Neural progenitor cell (in vitro differentiated cells): ENCODE measurements around the gene GNG14. TPM values are rescaled to one million over a fixed set of nuclear protein-coding genes. Genes with fewer than 3 reads are reported as not detected.

ENCODE experiments used
- DNase-seq: peaks from one replicate; pipeline ENCODE4 v3.0.0-alpha.2; 2016; ENCODE audit warnings: low spot score
- H2AFZ ChIP-seq: fragments of 200-600 bp; sonication (generic); replicated peaks from 2 replicates; pipeline ENCODE4 v1.6.1; 2016; ENCODE audit warnings: antibody characterized with exemption
- H3F3A ChIP-seq: fragments of 200-600 bp; sonication (generic); 2 replicates; pipeline ENCODE4 v1.6.1; 2016; ENCODE audit warnings: antibody characterized with exemption, low read depth
- H3K27ac ChIP-seq: fragments of 200-600 bp; sonication (generic); 2 replicates; pipeline ENCODE4 v1.5.1; 2016; ENCODE audit warnings: mild to moderate bottlenecking
- H3K27me3 ChIP-seq: fragments of 200-600 bp; sonication (generic); 2 replicates; pipeline ENCODE4 v1.6.1; 2016; ENCODE audit warnings: mild to moderate bottlenecking, moderate library complexity
- H3K36me3 ChIP-seq: fragments of 200-600 bp; sonication (generic); 2 replicates; pipeline ENCODE4 v1.5.1; 2016
- H3K4me1 ChIP-seq: fragments of 200-600 bp; sonication (generic); 2 replicates; pipeline ENCODE4 v1.6.1; 2016; ENCODE audit warnings: mixed run types
- H3K4me2 ChIP-seq: fragments of 200-600 bp; sonication (generic); 2 replicates; pipeline ENCODE4 v1.6.1; 2016
- H3K4me3 ChIP-seq: fragments of 200-600 bp; sonication (generic); 2 replicates; pipeline ENCODE4 v1.5.1; 2016
- H3K79me2 ChIP-seq: fragments of 200-600 bp; sonication (generic); 2 replicates; pipeline ENCODE4 v1.6.1; 2016; ENCODE audit warnings: low read depth
- H3K9ac ChIP-seq: fragments of 200-600 bp; sonication (generic); 2 replicates; pipeline ENCODE4 v1.6.1; 2016
- H3K9me3 ChIP-seq: fragments of 200-600 bp; sonication (generic); 2 replicates; pipeline ENCODE4 v1.5.1; 2016; ENCODE audit warnings: low read depth
- H4K20me1 ChIP-seq: fragments of 200-600 bp; sonication (generic); 2 replicates; pipeline ENCODE4 v1.6.1; 2016; ENCODE audit warnings: low read depth
- H3K27ac Mint-ChIP-seq: 3 replicates; pipeline ENCODE4 v1.8.0; 2021; ENCODE audit warnings: mixed read lengths
- H3K27me3 Mint-ChIP-seq: 2 replicates; pipeline ENCODE4 v1.8.0; 2022; ENCODE audit warnings: low read depth, mild to moderate bottlenecking, inconsistent platforms, moderate library complexity, mixed read lengths; ENCODE audit not compliant: insufficient read depth
- H3K36me3 Mint-ChIP-seq: 3 replicates; pipeline ENCODE4 v1.8.0; 2021; ENCODE audit warnings: mixed read lengths
- H3K4me1 Mint-ChIP-seq: 3 replicates; pipeline ENCODE4 v1.8.0; 2021; ENCODE audit warnings: mixed read lengths
- H3K4me3 Mint-ChIP-seq: 3 replicates; pipeline ENCODE4 v1.8.0; 2021; ENCODE audit warnings: mild to moderate bottlenecking, moderate library complexity, mixed read lengths
- H3K9me3 Mint-ChIP-seq: 3 replicates; pipeline ENCODE4 v1.8.0; 2020; ENCODE audit warnings: mixed read lengths
- EZH2 ChIP-seq: fragments of 200-600 bp; sonication (generic); IDR thresholded peaks from 2 replicates; pipeline ENCODE4 v1.6.1; 2017; ENCODE audit warnings: antibody characterized with exemption, mild to moderate bottlenecking, moderate library complexity
- EZH2phosphoT487 ChIP-seq: fragments of 200-600 bp; sonication (generic); IDR thresholded peaks from 2 replicates; pipeline ENCODE4 v1.6.1; 2017; ENCODE audit warnings: antibody characterized with exemption
- total RNA-seq: library from RNA; depleted of rRNA; stranded (reverse); fragments of >200 nt; gene quantifications from 2 replicates; pipeline ENCODE4 v1.2.3, GENCODE V29; 2015; ENCODE audit warnings: low replicate concordance
- TF ChIP-seq, protein P1 (sequence below): fragments of 200-600 bp; sonication (generic); IDR thresholded peaks from 2 replicates; pipeline ENCODE4 v1.5.1; 2017; ENCODE audit warnings: antibody characterized with exemption, mild to moderate bottlenecking

The GNG14 gene
- total RNA-seq, 1 donor from 2014 or later: not detected

DNA sequence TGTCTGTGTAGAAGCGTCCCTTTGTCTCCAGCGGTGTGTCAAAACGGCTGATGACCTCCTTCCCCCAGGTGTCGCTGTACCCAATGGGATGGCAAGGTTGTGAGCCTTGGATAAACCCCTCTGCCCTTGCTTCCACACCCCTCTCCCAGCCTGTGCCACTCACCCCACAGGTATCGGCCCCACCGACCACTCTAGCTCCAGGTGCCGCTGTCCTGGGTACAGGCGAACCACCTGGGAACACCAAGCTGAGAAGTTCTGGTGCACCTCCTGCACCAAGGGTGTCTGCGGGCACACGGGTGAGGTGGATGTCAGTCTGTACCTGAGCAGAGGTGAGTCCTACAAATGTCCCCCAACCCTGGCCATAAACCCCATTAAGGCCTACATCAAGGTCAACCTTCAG is 37.9 kb upstream of the GNG14 start:
- Mint-ChIP-seq H3K4me3 (no peak overlapping the region), H3K36me3 (peaks cover 17% of the 10 kb centered on the region), H3K4me1 (no peaks in the 10 kb centered on the region), H3K27ac (no peak overlapping the region), H3K27me3 (no peaks in the 10 kb centered on the region), H3K9me3 (peaks cover 2% of the 10 kb centered on the region)
- no peaks in the 10 kb centered on the region for H3K27me3 ChIP-seq
- H3F3A ChIP-seq: no peaks in the 10 kb centered on the region
- no peaks in the 10 kb centered on the region for H3K79me2 ChIP-seq
- no peak overlapping the region for H3K4me3 ChIP-seq
- no peak for DNase-seq
- H3K4me1 ChIP-seq: no peaks in the 10 kb centered on the region
- TF ChIP-seq EZH2 (no peak), EZH2phosphoT487 (no peak)
- TF ChIP-seq, protein P1, sequence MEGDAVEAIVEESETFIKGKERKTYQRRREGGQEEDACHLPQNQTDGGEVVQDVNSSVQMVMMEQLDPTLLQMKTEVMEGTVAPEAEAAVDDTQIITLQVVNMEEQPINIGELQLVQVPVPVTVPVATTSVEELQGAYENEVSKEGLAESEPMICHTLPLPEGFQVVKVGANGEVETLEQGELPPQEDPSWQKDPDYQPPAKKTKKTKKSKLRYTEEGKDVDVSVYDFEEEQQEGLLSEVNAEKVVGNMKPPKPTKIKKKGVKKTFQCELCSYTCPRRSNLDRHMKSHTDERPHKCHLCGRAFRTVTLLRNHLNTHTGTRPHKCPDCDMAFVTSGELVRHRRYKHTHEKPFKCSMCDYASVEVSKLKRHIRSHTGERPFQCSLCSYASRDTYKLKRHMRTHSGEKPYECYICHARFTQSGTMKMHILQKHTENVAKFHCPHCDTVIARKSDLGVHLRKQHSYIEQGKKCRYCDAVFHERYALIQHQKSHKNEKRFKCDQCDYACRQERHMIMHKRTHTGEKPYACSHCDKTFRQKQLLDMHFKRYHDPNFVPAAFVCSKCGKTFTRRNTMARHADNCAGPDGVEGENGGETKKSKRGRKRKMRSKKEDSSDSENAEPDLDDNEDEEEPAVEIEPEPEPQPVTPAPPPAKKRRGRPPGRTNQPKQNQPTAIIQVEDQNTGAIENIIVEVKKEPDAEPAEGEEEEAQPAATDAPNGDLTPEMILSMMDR: no peak
- no peak overlapping the region for H3K27ac ChIP-seq
- H2AFZ ChIP-seq: no peak overlapping the region
- no peaks in the 10 kb centered on the region for H4K20me1 ChIP-seq
- H3K9ac ChIP-seq: no peak overlapping the region
- no peak overlapping the region for H3K4me2 ChIP-seq
- no peaks in the 10 kb centered on the region for H3K36me3 ChIP-seq
- H3K9me3 ChIP-seq: no peaks in the 10 kb centered on the region

DNA sequence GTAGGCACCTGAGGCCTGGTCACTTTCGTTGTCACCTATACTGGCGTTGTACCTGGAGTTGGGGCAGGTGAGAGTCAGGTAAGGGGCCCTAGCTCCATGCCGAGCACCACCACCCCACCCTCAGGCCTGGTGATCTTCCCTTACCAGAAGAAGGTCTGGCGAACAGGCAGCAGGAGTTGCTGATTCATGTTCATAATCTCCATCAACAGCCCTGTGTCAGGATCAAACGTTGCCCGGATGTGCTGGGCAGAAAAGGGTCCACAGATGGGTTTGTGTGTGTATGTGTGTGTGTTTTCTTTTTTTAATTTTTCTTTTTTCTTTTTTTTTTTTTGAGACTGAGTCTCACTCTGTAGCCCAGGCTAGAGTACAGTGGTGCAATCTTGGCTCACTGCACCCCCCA is 35.6 kb upstream of the GNG14 start:
- Histone ChIP-seq H3K4me1 (no peaks in the 10 kb centered on the region), H3K27me3 (no peaks in the 10 kb centered on the region), H3K79me2 (no peaks in the 10 kb centered on the region), H2AFZ (no peak overlapping the region), H4K20me1 (no peaks in the 10 kb centered on the region), H3K36me3 (no peaks in the 10 kb centered on the region), H3K9me3 (no peaks in the 10 kb centered on the region), H3K27ac (no peak overlapping the region), H3K4me2 (no peak overlapping the region), H3F3A (no peaks in the 10 kb centered on the region), H3K4me3 (no peak overlapping the region), H3K9ac (no peak overlapping the region)
- no peak for DNase-seq
- Mint-ChIP-seq H3K9me3 (peaks cover 2% of the 10 kb centered on the region), H3K4me3 (no peak overlapping the region), H3K27ac (no peak overlapping the region), H3K27me3 (peaks cover 2% of the 10 kb centered on the region), H3K4me1 (no peaks in the 10 kb centered on the region), H3K36me3 (peaks cover 23% of the 10 kb centered on the region)
- TF ChIP-seq EZH2 (no peak), EZH2phosphoT487 (no peak)
- TF ChIP-seq, protein P1: no peak

DNA sequence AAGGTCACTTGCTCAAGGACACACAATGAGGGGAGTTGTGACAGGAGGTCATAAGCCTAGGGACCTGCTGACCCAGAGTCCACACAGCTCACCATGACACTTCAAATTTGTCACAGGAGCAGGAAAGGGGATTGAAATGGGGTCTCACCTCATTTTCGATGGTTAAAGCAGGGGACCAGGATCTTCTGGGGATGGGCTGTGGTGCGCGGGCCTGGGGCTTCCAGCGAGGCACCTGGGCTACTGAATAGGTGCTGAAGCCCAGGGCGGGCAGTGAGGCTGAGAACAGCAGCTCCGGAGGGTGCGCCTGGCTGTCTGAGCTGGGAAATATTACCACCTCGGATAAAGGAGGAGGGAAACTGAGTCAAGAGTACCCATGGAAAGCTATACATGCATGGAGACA is 32.3 kb upstream of the GNG14 start:
- no peaks in the 10 kb centered on the region for H3F3A ChIP-seq
- no peak for DNase-seq
- no peaks in the 10 kb centered on the region for H3K27me3 ChIP-seq
- no peaks in the 10 kb centered on the region for H3K36me3 ChIP-seq
- no peaks in the 10 kb centered on the region for H3K4me1 ChIP-seq
- H3K4me3 ChIP-seq: no peak overlapping the region
- H3K9ac ChIP-seq: no peak overlapping the region
- no peaks in the 10 kb centered on the region for H3K9me3 ChIP-seq
- H3K4me2 ChIP-seq: no peak overlapping the region
- H3K4me1 Mint-ChIP-seq: no peaks in the 10 kb centered on the region
- TF ChIP-seq EZH2 (no peak), EZH2phosphoT487 (no peak)
- TF ChIP-seq, protein P1: no peak
- no peak overlapping the region for H3K27ac ChIP-seq
- no peaks in the 10 kb centered on the region for H3K9me3 Mint-ChIP-seq
- no peak overlapping the region for H3K4me3 Mint-ChIP-seq
- peaks cover 18% of the 10 kb centered on the region for H3K36me3 Mint-ChIP-seq
- no peak overlapping the region for H3K27ac Mint-ChIP-seq
- H2AFZ ChIP-seq: no peak overlapping the region
- peaks cover 4% of the 10 kb centered on the region for H3K27me3 Mint-ChIP-seq
- no peaks in the 10 kb centered on the region for H3K79me2 ChIP-seq
- H4K20me1 ChIP-seq: no peaks in the 10 kb centered on the region
